Testis (tissue), 2 donors: ENCODE results near the gene ZNF69.

Experiments used
- CTCF ChIP-seq, 3 experiments: fragments of 450-650 bp in 2 of 3; fragments of 200-600 bp in 1 of 3; sonication (generic) in 1 of 3; IDR thresholded peaks; one replicate each; pipeline ENCODE4 v1.5.1; 2016 to 2019; ENCODE audit warnings: antibody characterized with exemption in 3 of 3, mild to moderate bottlenecking in 2 of 3, moderate library complexity in 1 of 3
- POLR2A ChIP-seq: fragments of 450-650 bp; IDR thresholded peaks from one replicate; pipeline ENCODE4 v1.6.1; 2017; ENCODE audit warnings: antibody characterized with exemption, mild to moderate bottlenecking, moderate library complexity

GRCh38 chr19:11905928-11906327 is 18.3 kb downstream of the ZNF69 start:
- TF ChIP-seq POLR2A (no peak), CTCF (IDR thresholded peaks at IDR 0.05) (no peak)
